Measurements from ENCODE around the gene CACNA1I. TPM values are rescaled to one million over a fixed set of nuclear protein-coding genes. Genes with fewer than 3 reads are reported as not detected.

The CACNA1I gene
- total RNA-seq, 1 donor from 2014 or later: not detected

- no peak overlapping the region for H3K27ac ChIP-seq
- intact Hi-C loops (cut with DNase I): no loop called here
- no peaks in the 10 kb centered on the region for H3K9me3 ChIP-seq
- no peaks in the 10 kb centered on the region for H3K36me3 ChIP-seq
- H3K27me3 ChIP-seq: no peaks in the 10 kb centered on the region
- no peak for DNase-seq (ENCODE audit: low spot score in 2 of 2)
- no peaks in the 10 kb centered on the region for H3K4me1 ChIP-seq
- no peak for TF ChIP-seq CTCF (IDR thresholded peaks at IDR 0.05)
- H3K4me3 ChIP-seq: no peak overlapping the region
Measured at GRCh38 chr22:39688186-39688785, 117.7 kb downstream of the CACNA1I start.

- no peaks in the 10 kb centered on the region for H3K27me3 ChIP-seq
- H3K9me3 ChIP-seq: no peaks in the 10 kb centered on the region
- TF ChIP-seq CTCF (IDR thresholded peaks at IDR 0.05): no peak
- no peaks in the 10 kb centered on the region for H3K4me1 ChIP-seq
- no peaks in the 10 kb centered on the region for H3K36me3 ChIP-seq
- no peak for DNase-seq (ENCODE audit: low spot score in 2 of 2)
- no peak overlapping the region for H3K4me3 ChIP-seq
- H3K27ac ChIP-seq: no peak overlapping the region
- intact Hi-C loops (cut with DNase I): no loop called here
Measured at GRCh38 chr22:39689421-39689820, 118.9 kb downstream of the CACNA1I start.

- Histone ChIP-seq H3K9me3 (no peaks in the 10 kb centered on the region), H3K4me1 (no peaks in the 10 kb centered on the region), H3K27ac (no peak overlapping the region), H3K4me3 (no peak overlapping the region), H3K36me3 (no peaks in the 10 kb centered on the region), H3K27me3 (no peaks in the 10 kb centered on the region)
- no peak for TF ChIP-seq CTCF (IDR thresholded peaks at IDR 0.05)
- no peak for DNase-seq (ENCODE audit: low spot score in 2 of 2)
- intact Hi-C loops (cut with DNase I): no loop called here
Measured at GRCh38 chr22:39690881-39691605, 120.5 kb downstream of the CACNA1I start.

- no peaks in the 10 kb centered on the region for H3K27me3 ChIP-seq
- no peaks in the 10 kb centered on the region for H3K9me3 ChIP-seq
Measured at GRCh38 chr22:39693943-39694500, 123.5 kb downstream of the CACNA1I start.

GRCh38 chr22:39697790-39698430, 127.4 kb downstream of the CACNA1I start:
- no peak overlapping the region for H3K4me3 ChIP-seq
- no peak for DNase-seq (ENCODE audit: low spot score in 2 of 2)
- no peak overlapping the region for H3K27ac ChIP-seq
- intact Hi-C loops (cut with DNase I): no loop called here
- no peaks in the 10 kb centered on the region for H3K36me3 ChIP-seq
- H3K9me3 ChIP-seq: no peaks in the 10 kb centered on the region
- H3K4me1 ChIP-seq: no peaks in the 10 kb centered on the region
- no peaks in the 10 kb centered on the region for H3K27me3 ChIP-seq
- no peak for TF ChIP-seq CTCF (IDR thresholded peaks at IDR 0.05)

More at GRCh38 chr22:39693943-39694500, 123.5 kb downstream of the CACNA1I start:
- intact Hi-C loops (cut with DNase I): no loop called here
- Histone ChIP-seq H3K4me3 (no peak overlapping the region), H3K27ac (no peak overlapping the region), H3K36me3 (no peaks in the 10 kb centered on the region), H3K4me1 (no peaks in the 10 kb centered on the region)
- TF ChIP-seq CTCF (IDR thresholded peaks at IDR 0.05): no peak
- DNase-seq (ENCODE audit: low spot score in 2 of 2): no peak

All from ascending aorta (tissue), 2 donors.